Measurements from ENCODE around the gene FAM168B.

- TF ChIP-seq YY1 (IDR thresholded peaks at IDR 0.05; ENCODE audit: insufficient read depth, insufficient read length): no peak
- no peak for TF ChIP-seq ZNF274 (IDR thresholded peaks at IDR 0.05; ENCODE audit: low read depth, low read length)
These were observed 55.6 kb downstream of the FAM168B start for GRCh38 chr2:131037398-131038257.
